Activated B cell treated with CpG ODN at 0.5 μM for 24 hours (primary cell): ENCODE measurements around the gene PGP. TPM values are rescaled to one million over a fixed set of nuclear protein-coding genes. Genes with fewer than 3 reads are reported as not detected.
A peak's percentile ranks its signal among the peaks of the same experiment; 100 is the strongest.

Experiments
- ATAC-seq: fragments of 200-7000 bp; cut with Tn5 transposase; one replicate; pipeline ENCODE4 v1.10.0; 2021; ENCODE audit warnings: low read depth, mild to moderate bottlenecking, moderate library complexity
- CTCF ChIA-PET: fragments of 350-600 bp; sonication (Branson Sonifier 250); formaldehyde crosslinking; loops from one replicate; lab custom pipeline; 2021; ENCODE audit warnings: antibody characterized with exemption; lab: Charles Lee
- POLR2A ChIA-PET: fragments of 350-600 bp; sonication (Branson Sonifier 250); formaldehyde crosslinking; loops from one replicate; lab custom pipeline; 2021; ENCODE audit warnings: antibody characterized with exemption; lab: Charles Lee
- DNase-seq: peaks from one replicate; pipeline ENCODE4 v3.0.0; 2022
- H3K27ac Mint-ChIP-seq: one replicate; pipeline ENCODE4 v1.8.0; 2020; ENCODE audit warnings: mixed read lengths
- H3K27me3 Mint-ChIP-seq: one replicate; pipeline ENCODE4 v1.8.0; 2021; ENCODE audit warnings: mixed read lengths
- H3K36me3 Mint-ChIP-seq: one replicate; pipeline ENCODE4 v1.8.0; 2021; ENCODE audit warnings: low read depth, mixed read lengths
- H3K4me1 Mint-ChIP-seq: one replicate; pipeline ENCODE4 v1.8.0; 2021; ENCODE audit warnings: mixed read lengths
- H3K4me3 Mint-ChIP-seq: one replicate; pipeline ENCODE4 v1.8.0; 2020; ENCODE audit warnings: mild to moderate bottlenecking, mixed read lengths
- H3K9me3 Mint-ChIP-seq: one replicate; pipeline ENCODE4 v1.8.0; 2020; ENCODE audit warnings: mixed read lengths
- intact Hi-C: fragments of 100-400 bp; cut with micrococcal nuclease; formaldehyde crosslinking; loops from one replicate; pipeline ENCODE4 v1.15.1; 2024
- total RNA-seq: library from RNA; stranded (reverse); gene quantifications from 2 replicates; pipeline ENCODE4 v1.2.3, GENCODE V29; 2022
- TF ChIP-seq, protein P1 (sequence below): fragments of 200-600 bp; IDR thresholded peaks from one replicate; pipeline ENCODE4 v1.8.0; 2022; ENCODE audit warnings: antibody characterized with exemption, mild to moderate bottlenecking

Gene PGP
- total RNA-seq, 1 donor from 2014 or later = 10.4 TPM

DNA sequence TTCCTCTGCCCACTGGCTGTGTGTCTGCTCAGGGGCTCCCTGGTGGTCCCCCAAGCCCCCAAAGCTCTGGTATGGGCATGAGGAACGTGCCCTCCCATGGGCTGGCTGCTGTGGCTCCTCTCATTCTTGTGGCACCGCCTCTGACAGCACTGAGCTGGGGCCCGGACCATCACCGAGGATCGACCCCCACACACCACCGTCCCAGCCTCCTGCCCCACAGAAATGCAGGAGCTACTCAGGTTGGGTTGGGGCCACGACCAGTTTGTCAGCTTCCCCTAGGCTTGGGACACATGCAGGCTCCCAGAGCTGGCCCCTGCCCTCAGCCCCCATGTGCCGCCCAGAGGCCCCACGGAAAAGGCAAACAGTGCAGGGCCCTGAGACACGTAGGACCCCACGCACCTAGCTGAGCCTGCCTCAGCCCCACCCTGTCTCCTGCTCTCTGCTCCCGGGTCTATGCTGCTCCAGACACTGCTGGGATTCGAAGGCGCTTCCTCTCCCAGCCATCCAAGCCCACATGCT lies 15.0 kb downstream of the PGP start:
- TF ChIP-seq, protein P1, sequence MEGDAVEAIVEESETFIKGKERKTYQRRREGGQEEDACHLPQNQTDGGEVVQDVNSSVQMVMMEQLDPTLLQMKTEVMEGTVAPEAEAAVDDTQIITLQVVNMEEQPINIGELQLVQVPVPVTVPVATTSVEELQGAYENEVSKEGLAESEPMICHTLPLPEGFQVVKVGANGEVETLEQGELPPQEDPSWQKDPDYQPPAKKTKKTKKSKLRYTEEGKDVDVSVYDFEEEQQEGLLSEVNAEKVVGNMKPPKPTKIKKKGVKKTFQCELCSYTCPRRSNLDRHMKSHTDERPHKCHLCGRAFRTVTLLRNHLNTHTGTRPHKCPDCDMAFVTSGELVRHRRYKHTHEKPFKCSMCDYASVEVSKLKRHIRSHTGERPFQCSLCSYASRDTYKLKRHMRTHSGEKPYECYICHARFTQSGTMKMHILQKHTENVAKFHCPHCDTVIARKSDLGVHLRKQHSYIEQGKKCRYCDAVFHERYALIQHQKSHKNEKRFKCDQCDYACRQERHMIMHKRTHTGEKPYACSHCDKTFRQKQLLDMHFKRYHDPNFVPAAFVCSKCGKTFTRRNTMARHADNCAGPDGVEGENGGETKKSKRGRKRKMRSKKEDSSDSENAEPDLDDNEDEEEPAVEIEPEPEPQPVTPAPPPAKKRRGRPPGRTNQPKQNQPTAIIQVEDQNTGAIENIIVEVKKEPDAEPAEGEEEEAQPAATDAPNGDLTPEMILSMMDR = no peak
- POLR2A ChIA-PET = interaction anchor here (1.4 kb wide), 2 partner anchors 12 to 44 kb away, joined by 3 to 4 read pairs; partner anchors contain the start of gene TRAF7
- Mint-ChIP-seq H3K4me3 (no peak overlapping the region), H3K36me3 (no peaks in the 10 kb centered on the region), H3K27me3 (peaks cover 16% of the 10 kb centered on the region), H3K27ac (no peak overlapping the region), H3K4me1 (peaks cover 13% of the 10 kb centered on the region), H3K9me3 (no peaks in the 10 kb centered on the region)
- ATAC-seq = no peak
- intact Hi-C loops = no loop called here
- DNase-seq = no peak
- CTCF ChIA-PET = no interaction called here

DNA sequence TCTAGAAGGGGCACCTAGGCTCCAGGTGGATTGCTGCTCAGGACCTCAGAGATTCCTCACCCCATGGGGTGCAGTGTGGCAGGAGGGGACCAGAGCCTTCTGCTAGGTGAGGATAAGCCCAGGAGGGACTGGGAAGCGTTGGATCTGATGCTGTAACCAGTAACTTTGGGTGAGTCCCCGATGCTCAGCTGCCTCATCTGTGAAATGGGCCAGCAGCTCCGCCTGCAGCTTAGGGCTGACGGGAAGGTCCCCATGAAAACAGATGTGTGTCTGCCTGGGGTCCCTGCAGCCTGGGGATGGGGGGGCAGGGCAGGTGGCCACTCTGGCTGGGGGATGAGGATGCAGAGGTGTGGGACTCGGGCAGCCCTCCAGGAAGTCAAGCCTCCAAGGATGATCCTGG lies 15.5 kb downstream of the PGP start:
- TF ChIP-seq, protein P1 = no peak
- Mint-ChIP-seq H3K36me3 (no peaks in the 10 kb centered on the region), H3K4me3 (no peak overlapping the region), H3K4me1 (peaks cover 9% of the 10 kb centered on the region), H3K27ac (no peak overlapping the region), H3K27me3 (peaks cover 17% of the 10 kb centered on the region), H3K9me3 (no peaks in the 10 kb centered on the region)
- ATAC-seq = no peak
- no peak for DNase-seq
- intact Hi-C loops = no loop called here
- CTCF ChIA-PET = no interaction called here
- POLR2A ChIA-PET = interaction anchor here (1.4 kb wide), 2 partner anchors 12 to 44 kb away, joined by 3 to 4 read pairs; partner anchors contain the start of gene TRAF7

DNA sequence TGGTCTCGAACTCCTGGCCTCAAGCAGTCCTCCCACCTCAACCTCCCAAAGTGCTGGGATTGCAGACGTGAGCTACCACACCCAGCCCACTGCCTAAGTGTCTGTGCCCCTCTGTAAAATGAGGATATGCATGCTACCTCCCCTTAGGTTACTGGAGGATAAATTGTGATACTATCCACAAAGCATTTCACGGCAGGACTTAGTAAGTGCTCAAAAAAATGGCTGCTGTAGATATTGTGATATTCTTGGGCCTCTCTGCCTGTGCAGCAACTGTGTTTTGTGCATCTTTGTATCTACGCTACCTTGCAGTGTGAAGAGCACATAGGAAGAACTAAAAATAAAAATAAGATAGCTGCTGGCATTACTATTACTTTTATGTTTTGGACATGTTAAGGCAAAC lies 16.4 kb downstream of the PGP start:
- peaks cover 8% of the 10 kb centered on the region for H3K4me1 Mint-ChIP-seq
- POLR2A ChIA-PET = interaction anchor here (5.3 kb wide), 1 partner anchor 43 kb away, joined by 26 read pairs; the partner anchor contains the start of gene TRAF7
- TF ChIP-seq, protein P1 = no peak
- intact Hi-C loops = no loop called here
- no peaks in the 10 kb centered on the region for H3K36me3 Mint-ChIP-seq
- DNase-seq (no peak), ATAC-seq (no peak)
- no peak overlapping the region for H3K27ac Mint-ChIP-seq
- no peaks in the 10 kb centered on the region for H3K9me3 Mint-ChIP-seq
- H3K27me3 Mint-ChIP-seq = peaks cover 18% of the 10 kb centered on the region
- CTCF ChIA-PET = no interaction called here
- H3K4me3 Mint-ChIP-seq = peak overlapping the region; percentile 44

DNA sequence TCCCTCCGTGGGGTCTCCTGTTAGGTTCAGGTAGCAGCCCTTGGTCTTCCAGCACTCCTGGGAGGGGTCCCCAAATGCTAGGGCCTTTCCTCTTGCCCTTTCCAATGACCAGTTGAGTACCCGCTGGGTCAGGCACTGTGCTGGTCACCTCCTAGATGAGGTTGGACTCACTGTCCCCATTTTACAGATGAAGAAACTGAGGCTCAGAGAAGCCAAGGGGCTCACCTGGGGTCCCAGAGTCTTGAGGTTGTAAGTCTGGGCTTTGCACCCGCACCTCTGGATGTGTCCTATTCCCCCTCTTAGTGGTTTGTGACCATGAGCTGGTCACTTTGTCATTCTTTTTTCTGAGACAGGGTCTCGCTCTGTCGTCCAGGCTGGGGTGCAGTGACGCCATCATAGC lies 16.9 kb downstream of the PGP start:
- intact Hi-C loops = no loop called here

DNA sequence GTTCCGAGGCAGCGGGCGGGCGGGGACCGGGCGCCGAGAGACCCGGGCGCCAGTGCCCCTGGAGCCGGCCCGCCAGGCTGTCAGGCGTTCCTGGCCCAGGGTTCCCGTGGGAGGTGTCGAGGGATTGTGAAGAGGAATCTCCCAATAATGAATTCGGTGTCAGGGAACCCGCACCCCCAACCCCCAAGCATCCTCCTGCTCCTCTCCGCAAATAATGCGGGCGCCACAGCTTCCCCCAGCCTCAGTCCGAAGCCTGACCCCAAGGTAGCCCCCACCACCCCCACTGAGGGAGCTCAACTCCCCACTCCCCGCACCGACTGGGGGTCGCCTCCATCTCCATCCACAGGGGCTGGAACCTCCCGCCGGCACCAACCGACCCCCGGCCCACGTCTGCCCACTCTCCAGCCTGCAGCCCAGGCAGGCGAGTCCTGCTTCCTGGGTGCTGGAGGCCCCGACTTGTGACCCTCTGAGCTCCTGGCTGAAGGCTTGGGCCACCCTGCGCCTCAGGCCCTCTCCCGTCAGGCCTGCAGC lies 17.6 kb downstream of the PGP start:
- H3K36me3 Mint-ChIP-seq = no peaks in the 10 kb centered on the region
- TF ChIP-seq, protein P1 = no peak
- DNase-seq (no peak), ATAC-seq (no peak)
- intact Hi-C loops = no loop called here
- POLR2A ChIA-PET = interaction anchor here (5.3 kb wide), 1 partner anchor 42 kb away, joined by 26 read pairs; the partner anchor contains the start of gene TRAF7
- H3K4me1 Mint-ChIP-seq = peaks cover 8% of the 10 kb centered on the region
- H3K4me3 Mint-ChIP-seq = peak overlapping the region; percentile 60
- H3K27ac Mint-ChIP-seq = no peak overlapping the region
- H3K27me3 Mint-ChIP-seq = peaks cover 21% of the 10 kb centered on the region
- no peaks in the 10 kb centered on the region for H3K9me3 Mint-ChIP-seq
- CTCF ChIA-PET = interaction anchor here (1.4 kb wide), 1 partner anchor 55 kb away, joined by 3 read pairs; no protein-coding TSS in a partner anchor

More for the DNA sequence above, 16.9 kb downstream of the PGP start:
- no peak overlapping the region for H3K27ac Mint-ChIP-seq
- DNase-seq (no peak), ATAC-seq (no peak)
- no peaks in the 10 kb centered on the region for H3K36me3 Mint-ChIP-seq
- POLR2A ChIA-PET = interaction anchor here (5.3 kb wide), 1 partner anchor 43 kb away, joined by 26 read pairs; the partner anchor contains the start of gene TRAF7
- H3K27me3 Mint-ChIP-seq = peaks cover 18% of the 10 kb centered on the region
- TF ChIP-seq, protein P1 = no peak
- CTCF ChIA-PET = interaction anchor here (1.4 kb wide), 1 partner anchor 54 kb away, joined by 3 read pairs; no protein-coding TSS in a partner anchor
- H3K4me3 Mint-ChIP-seq = peak overlapping the region; percentile 44
- H3K9me3 Mint-ChIP-seq = no peaks in the 10 kb centered on the region
- peaks cover 8% of the 10 kb centered on the region for H3K4me1 Mint-ChIP-seq
